ENCODE results near the gene GLDC. TPM values are rescaled to one million over a fixed set of nuclear protein-coding genes. Genes with fewer than 3 reads are reported as not detected.

The GLDC gene
- total RNA-seq, 1 donor from 2014 or later, result 29.1 TPM

DNA sequence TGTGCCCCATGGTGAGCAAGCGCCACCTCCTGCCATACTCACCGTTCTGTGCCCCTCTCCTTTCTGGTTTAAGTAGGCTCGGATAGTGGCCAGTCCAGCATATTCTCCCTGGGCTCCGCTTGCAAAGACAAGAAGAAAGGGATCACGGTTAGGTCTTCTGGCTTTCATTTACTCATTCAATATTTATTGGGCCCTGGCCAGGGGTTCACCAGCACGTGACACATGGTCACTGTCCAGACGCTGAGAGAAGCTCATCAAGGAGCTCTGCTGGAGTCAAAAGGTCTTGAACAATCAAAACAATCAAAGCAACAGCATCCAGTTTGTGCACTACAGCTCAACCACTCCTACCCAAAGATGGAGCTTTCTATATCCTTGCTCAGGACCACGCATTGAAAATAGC, 80.2 kb downstream of the GLDC start:
- H3K9me3 Mint-ChIP-seq (ENCODE audit: unreplicated experiment), result no peaks in the 10 kb centered on the region
- no peak overlapping the region for H3K27ac Mint-ChIP-seq (ENCODE audit: unreplicated experiment)
- DNase-seq (ENCODE audit: low spot score), result no peak
- no peak overlapping the region for H3K4me3 Mint-ChIP-seq (ENCODE audit: unreplicated experiment)
- TF ChIP-seq, protein P1, sequence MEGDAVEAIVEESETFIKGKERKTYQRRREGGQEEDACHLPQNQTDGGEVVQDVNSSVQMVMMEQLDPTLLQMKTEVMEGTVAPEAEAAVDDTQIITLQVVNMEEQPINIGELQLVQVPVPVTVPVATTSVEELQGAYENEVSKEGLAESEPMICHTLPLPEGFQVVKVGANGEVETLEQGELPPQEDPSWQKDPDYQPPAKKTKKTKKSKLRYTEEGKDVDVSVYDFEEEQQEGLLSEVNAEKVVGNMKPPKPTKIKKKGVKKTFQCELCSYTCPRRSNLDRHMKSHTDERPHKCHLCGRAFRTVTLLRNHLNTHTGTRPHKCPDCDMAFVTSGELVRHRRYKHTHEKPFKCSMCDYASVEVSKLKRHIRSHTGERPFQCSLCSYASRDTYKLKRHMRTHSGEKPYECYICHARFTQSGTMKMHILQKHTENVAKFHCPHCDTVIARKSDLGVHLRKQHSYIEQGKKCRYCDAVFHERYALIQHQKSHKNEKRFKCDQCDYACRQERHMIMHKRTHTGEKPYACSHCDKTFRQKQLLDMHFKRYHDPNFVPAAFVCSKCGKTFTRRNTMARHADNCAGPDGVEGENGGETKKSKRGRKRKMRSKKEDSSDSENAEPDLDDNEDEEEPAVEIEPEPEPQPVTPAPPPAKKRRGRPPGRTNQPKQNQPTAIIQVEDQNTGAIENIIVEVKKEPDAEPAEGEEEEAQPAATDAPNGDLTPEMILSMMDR (IDR thresholded peaks at IDR 0.05; ENCODE audit: unreplicated experiment), result no peak
- no peaks in the 10 kb centered on the region for H3K4me1 Mint-ChIP-seq (ENCODE audit: unreplicated experiment)
- H3K36me3 Mint-ChIP-seq (ENCODE audit: low read depth, unreplicated experiment), result no peaks in the 10 kb centered on the region
- peaks cover 1% of the 10 kb centered on the region for H3K27me3 Mint-ChIP-seq (ENCODE audit: unreplicated experiment)

DNA sequence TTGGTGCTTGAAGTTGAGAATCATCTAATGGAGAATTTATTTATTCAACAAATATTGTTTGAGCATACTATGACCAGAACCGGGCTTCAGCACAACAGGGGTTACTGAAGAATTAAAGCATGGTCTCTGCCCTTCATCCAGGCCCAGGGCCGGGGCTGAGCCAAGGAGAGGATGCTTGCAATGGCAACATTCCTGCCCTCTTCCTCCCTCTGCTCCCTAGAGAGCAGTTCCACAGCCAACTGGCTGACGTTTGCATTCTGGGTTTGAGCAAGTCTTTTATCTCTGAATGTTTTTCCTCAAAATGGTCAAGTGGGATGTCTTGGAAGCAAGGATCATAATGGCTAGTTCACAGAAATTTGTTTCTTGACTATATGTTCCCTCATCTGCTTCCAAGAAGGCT, 80.7 kb downstream of the GLDC start:
- Mint-ChIP-seq H3K27me3 (ENCODE audit: unreplicated experiment) (peaks cover 1% of the 10 kb centered on the region), H3K9me3 (ENCODE audit: unreplicated experiment) (no peaks in the 10 kb centered on the region), H3K4me1 (ENCODE audit: unreplicated experiment) (no peaks in the 10 kb centered on the region), H3K27ac (ENCODE audit: unreplicated experiment) (no peak overlapping the region), H3K4me3 (ENCODE audit: unreplicated experiment) (no peak overlapping the region), H3K36me3 (ENCODE audit: low read depth, unreplicated experiment) (no peaks in the 10 kb centered on the region)
- TF ChIP-seq, protein P1 (IDR thresholded peaks at IDR 0.05; ENCODE audit: unreplicated experiment), result no peak
- no peak for DNase-seq (ENCODE audit: low spot score)

DNA sequence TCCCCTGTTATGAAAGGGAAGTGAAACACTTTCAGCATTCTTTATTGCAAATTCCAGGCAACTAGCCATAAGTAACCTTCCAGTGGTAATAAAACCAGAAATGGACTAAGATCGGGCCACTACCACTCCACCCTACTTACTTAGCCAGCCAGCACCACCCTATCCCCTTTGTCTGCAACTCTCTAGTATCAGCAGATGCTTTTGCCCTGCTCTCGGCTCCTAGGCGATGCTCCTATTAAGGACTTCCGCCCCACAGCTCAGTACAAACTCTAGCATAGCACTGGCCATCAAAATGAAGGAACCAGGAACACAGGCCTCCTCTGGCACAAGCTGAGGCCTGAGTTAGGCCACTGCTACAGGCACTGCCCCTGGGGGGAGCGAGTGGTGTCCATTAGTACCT, 81.2 kb downstream of the GLDC start:
- DNase-seq (ENCODE audit: low spot score), result no peak
- H3K27me3 Mint-ChIP-seq (ENCODE audit: unreplicated experiment), result peaks cover 1% of the 10 kb centered on the region
- H3K27ac Mint-ChIP-seq (ENCODE audit: unreplicated experiment), result no peak overlapping the region
- no peaks in the 10 kb centered on the region for H3K36me3 Mint-ChIP-seq (ENCODE audit: low read depth, unreplicated experiment)
- no peaks in the 10 kb centered on the region for H3K9me3 Mint-ChIP-seq (ENCODE audit: unreplicated experiment)
- TF ChIP-seq, protein P1 (IDR thresholded peaks at IDR 0.05; ENCODE audit: unreplicated experiment), result no peak
- no peaks in the 10 kb centered on the region for H3K4me1 Mint-ChIP-seq (ENCODE audit: unreplicated experiment)
- H3K4me3 Mint-ChIP-seq (ENCODE audit: unreplicated experiment), result no peak overlapping the region

DNA sequence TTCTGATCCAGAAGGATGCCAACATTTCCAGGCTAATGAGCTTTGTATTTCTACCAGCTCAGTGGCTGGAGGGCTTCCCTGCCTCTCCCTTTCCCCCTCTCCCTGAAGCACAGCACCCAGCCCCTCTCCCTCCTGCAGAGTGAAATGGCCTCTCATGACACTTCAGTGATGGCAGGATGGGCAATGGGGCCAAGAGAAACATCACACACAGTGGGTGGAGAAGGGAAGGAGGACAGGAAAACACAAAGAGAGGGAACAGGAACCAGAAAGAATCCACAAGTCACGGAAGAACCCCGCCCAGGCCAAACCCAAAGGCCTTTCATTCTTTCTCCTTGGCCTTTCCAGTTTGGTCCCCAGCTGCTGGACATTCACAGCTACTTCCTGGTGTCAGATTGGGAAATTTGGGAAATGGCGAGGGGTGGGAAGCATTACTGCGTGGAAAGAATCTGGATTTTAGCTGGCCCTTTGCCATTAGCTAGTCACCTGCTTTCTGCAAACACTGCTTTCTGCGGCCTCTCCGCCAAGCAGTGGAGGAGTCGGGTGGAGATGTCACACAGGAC, 82.6 kb downstream of the GLDC start:
- peaks cover 1% of the 10 kb centered on the region for H3K36me3 Mint-ChIP-seq (ENCODE audit: low read depth, unreplicated experiment)
- no peak for DNase-seq (ENCODE audit: low spot score)
- TF ChIP-seq, protein P1 (IDR thresholded peaks at IDR 0.05; ENCODE audit: unreplicated experiment), result no peak
- no peak overlapping the region for H3K4me3 Mint-ChIP-seq (ENCODE audit: unreplicated experiment)
- H3K9me3 Mint-ChIP-seq (ENCODE audit: unreplicated experiment), result no peaks in the 10 kb centered on the region
- H3K4me1 Mint-ChIP-seq (ENCODE audit: unreplicated experiment), result peaks cover 1% of the 10 kb centered on the region
- no peak overlapping the region for H3K27ac Mint-ChIP-seq (ENCODE audit: unreplicated experiment)
- H3K27me3 Mint-ChIP-seq (ENCODE audit: unreplicated experiment), result peaks cover 1% of the 10 kb centered on the region

DNA sequence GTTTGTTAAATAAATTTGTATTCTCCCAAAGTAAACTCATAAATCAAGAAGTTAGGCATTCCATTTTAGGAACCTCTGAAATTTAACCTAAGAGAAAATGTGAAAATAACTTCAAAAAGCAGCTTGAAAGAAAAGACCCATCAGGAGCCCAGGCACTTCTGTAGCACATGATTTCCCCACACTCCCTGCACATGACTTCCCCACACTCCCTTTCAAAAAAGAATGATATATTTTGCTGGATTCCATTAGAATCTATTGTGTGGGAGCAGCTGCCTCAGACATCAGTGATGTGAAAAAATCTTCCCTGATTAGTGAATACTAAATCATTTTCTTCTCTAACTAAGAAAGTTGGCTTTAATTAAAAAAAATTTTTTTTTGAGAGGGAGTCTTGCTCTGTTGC, 83.3 kb downstream of the GLDC start:
- Mint-ChIP-seq H3K27ac (ENCODE audit: unreplicated experiment) (no peak overlapping the region), H3K9me3 (ENCODE audit: unreplicated experiment) (no peaks in the 10 kb centered on the region), H3K4me1 (ENCODE audit: unreplicated experiment) (peaks cover 4% of the 10 kb centered on the region), H3K27me3 (ENCODE audit: unreplicated experiment) (peaks cover 1% of the 10 kb centered on the region), H3K36me3 (ENCODE audit: low read depth, unreplicated experiment) (peaks cover 6% of the 10 kb centered on the region), H3K4me3 (ENCODE audit: unreplicated experiment) (no peak overlapping the region)
- TF ChIP-seq, protein P1 (IDR thresholded peaks at IDR 0.05; ENCODE audit: unreplicated experiment), result no peak
- DNase-seq (ENCODE audit: low spot score), result no peak

All from endothelial cell (in vitro differentiated cells).